HuH-7 (cell line): ENCODE results near the gene GUCY2D.
"Not testable (repeated sequence)": the region's sequence is repeated elsewhere in the genome, so short reads cannot be mapped to it uniquely, and the experiment has no call there.

Source experiments
- DNase-seq: peaks from one replicate; pipeline ENCODE4 v3.0.0; 2011; ENCODE audit warnings: low spot score

GUCY2D gene

GRCh38 chr17:8001976-8002720, at the start of gene GUCY2D:
GUCY2D (plus strand) TSS chr17:8002615; CDS start chr17:8003048, 433 bp downstream.
- DNase-seq = no peak

- DNase-seq = not testable (repeated sequence)
These were observed 49.1 kb upstream of the GUCY2D start for GRCh38 chr17:7953266-7953665.

GRCh38 chr17:7955414-7956227, 46.8 kb upstream of the GUCY2D start:
- DNase-seq = no peak

- DNase-seq = no peak
These were observed 46.0 kb upstream of the GUCY2D start for GRCh38 chr17:7956228-7956965.

GRCh38 chr17:7959503-7960253, 42.7 kb upstream of the GUCY2D start:
- DNase-seq = peak; percentile 7

GRCh38 chr17:7961421-7961820, 41.0 kb upstream of the GUCY2D start:
- DNase-seq = no peak

GRCh38 chr17:7967751-7968150, 34.7 kb upstream of the GUCY2D start:
- DNase-seq = no peak

- no peak for DNase-seq
These were observed 33.0 kb upstream of the GUCY2D start for GRCh38 chr17:7969433-7969832.

GRCh38 chr17:7971651-7972050, 30.8 kb upstream of the GUCY2D start:
- no peak for DNase-seq

- no peak for DNase-seq
These were observed 30.2 kb upstream of the GUCY2D start for GRCh38 chr17:7972131-7972785.

GRCh38 chr17:7974638-7975131, 27.7 kb upstream of the GUCY2D start:
- DNase-seq = no peak

GRCh38 chr17:7977039-7977438, 25.4 kb upstream of the GUCY2D start:
- DNase-seq = no peak

- no peak for DNase-seq
These were observed 24.6 kb upstream of the GUCY2D start for GRCh38 chr17:7977805-7978204.

GRCh38 chr17:7982173-7982572, 20.2 kb upstream of the GUCY2D start:
- no peak for DNase-seq

GRCh38 chr17:7982666-7983065, 19.7 kb upstream of the GUCY2D start:
- DNase-seq = no peak

GRCh38 chr17:7984904-7985303, 17.5 kb upstream of the GUCY2D start:
- DNase-seq = no peak

GRCh38 chr17:7987112-7987893, 15.1 kb upstream of the GUCY2D start:
- no peak for DNase-seq

GRCh38 chr17:7988750-7989178, 13.7 kb upstream of the GUCY2D start:
- DNase-seq = peak; percentile 52

- DNase-seq = peak; percentile 84
These were observed 12.4 kb upstream of the GUCY2D start for GRCh38 chr17:7989781-7990655.
